ENCODE data around the gene BRD3.

Gene BRD3

DNA sequence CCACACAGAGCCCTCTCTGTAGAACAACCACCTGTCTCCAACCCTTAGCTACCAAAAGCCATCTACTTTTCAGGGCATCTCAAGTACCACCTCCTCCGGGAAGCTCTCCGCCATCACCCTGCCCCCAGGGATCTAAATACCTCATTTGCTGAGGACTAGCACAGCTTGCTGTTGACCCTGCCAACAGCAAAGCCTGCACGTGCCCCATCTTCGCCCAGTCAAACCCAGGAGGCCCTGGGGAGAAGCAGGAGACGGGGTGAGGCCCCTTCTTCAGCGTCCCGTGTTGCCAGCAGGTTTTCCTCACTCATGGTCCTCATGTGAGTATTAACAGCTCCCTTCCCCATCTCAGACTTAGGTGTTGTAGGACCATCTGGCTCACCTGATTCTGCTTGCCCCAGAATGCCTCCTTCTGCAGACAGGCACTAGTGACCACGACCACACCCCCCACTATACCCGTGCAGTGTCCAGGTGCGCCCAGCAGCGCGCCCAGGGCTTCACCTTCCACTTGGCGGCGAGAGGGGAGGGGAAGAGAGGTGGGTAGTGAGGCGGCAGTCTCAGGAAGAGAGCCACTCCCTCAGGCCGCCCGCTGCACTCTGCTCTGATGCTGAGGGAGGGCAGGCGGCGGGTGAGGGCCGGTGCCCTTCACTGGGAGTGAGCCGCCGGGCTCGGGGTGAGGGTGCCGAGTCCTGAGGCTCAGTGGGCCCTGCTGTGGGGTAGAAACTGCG is 86.8 kb downstream of the BRD3 start:
- TF ChIP-seq CTCF (IDR thresholded peaks at IDR 0.05; ENCODE audit: low read depth, low read length) = no peak
- DNase-seq (ENCODE audit: extremely low read depth, low read depth) = no peak

Data from AG09319 (cell line).